Right hindlimb (tissue), 1 donor: ENCODE measurements around the gene FOSL2.
"Not testable (repeated sequence)": the region's sequence is repeated elsewhere in the genome, so short reads cannot be mapped to it uniquely, and the experiment has no call there.

Source experiments
- DNase-seq: peaks from one replicate; pipeline ENCODE4 v3.0.0-alpha.2; 2018

The FOSL2 gene

GRCh38 chr2:28357948-28358667 lies 34.5 kb upstream of the FOSL2 start:
- DNase-seq = no peak

- DNase-seq = no peak
Observed at GRCh38 chr2:28358668-28359201, 33.9 kb upstream of the FOSL2 start.

GRCh38 chr2:28359222-28360057 lies 33.2 kb upstream of the FOSL2 start:
- peak; percentile 63 for DNase-seq

GRCh38 chr2:28360058-28360717 lies 32.5 kb upstream of the FOSL2 start:
- no peak for DNase-seq

- no peak for DNase-seq
Observed at GRCh38 chr2:28360718-28361293, 31.9 kb upstream of the FOSL2 start.

- no peak for DNase-seq
Observed at GRCh38 chr2:28361991-28362710, 30.5 kb upstream of the FOSL2 start.

- no peak for DNase-seq
Observed at GRCh38 chr2:28362991-28363521, 29.6 kb upstream of the FOSL2 start.

GRCh38 chr2:28363686-28364280 lies 28.9 kb upstream of the FOSL2 start:
- no peak for DNase-seq

GRCh38 chr2:28364610-28365009 lies 28.0 kb upstream of the FOSL2 start:
- DNase-seq = no peak

- DNase-seq = peak; percentile 65
Observed at GRCh38 chr2:28365158-28365557, 27.5 kb upstream of the FOSL2 start.

- DNase-seq = no peak
Observed at GRCh38 chr2:28366149-28366495, 26.5 kb upstream of the FOSL2 start.

- DNase-seq = no peak
Observed at GRCh38 chr2:28366496-28367282, 26.0 kb upstream of the FOSL2 start.

GRCh38 chr2:28367667-28368356 lies 24.8 kb upstream of the FOSL2 start:
- no peak for DNase-seq

- DNase-seq = no peak
Observed at GRCh38 chr2:28368357-28368798, 24.3 kb upstream of the FOSL2 start.

GRCh38 chr2:28369358-28369757 lies 23.3 kb upstream of the FOSL2 start:
- DNase-seq = no peak

GRCh38 chr2:28370354-28370753 lies 22.3 kb upstream of the FOSL2 start:
- no peak for DNase-seq

- DNase-seq = not testable (repeated sequence)
Observed at GRCh38 chr2:28371728-28372127, 20.9 kb upstream of the FOSL2 start.

- no peak for DNase-seq
Observed at GRCh38 chr2:28373854-28374253, 18.8 kb upstream of the FOSL2 start.

- no peak for DNase-seq
Observed at GRCh38 chr2:28374331-28374730, 18.3 kb upstream of the FOSL2 start.

GRCh38 chr2:28375236-28375635 lies 17.4 kb upstream of the FOSL2 start:
- no peak for DNase-seq
